ENCODE measurements around the gene ZNF8. TPM values are rescaled to one million over a fixed set of nuclear protein-coding genes. Genes with fewer than 3 reads are reported as not detected.
A peak's percentile ranks its signal among the peaks of the same experiment; 100 is the strongest.

ZNF8 gene
- 21.6 to 22.1 TPM (median 21.9 TPM) in 3 replicates for total RNA-seq

DNA sequence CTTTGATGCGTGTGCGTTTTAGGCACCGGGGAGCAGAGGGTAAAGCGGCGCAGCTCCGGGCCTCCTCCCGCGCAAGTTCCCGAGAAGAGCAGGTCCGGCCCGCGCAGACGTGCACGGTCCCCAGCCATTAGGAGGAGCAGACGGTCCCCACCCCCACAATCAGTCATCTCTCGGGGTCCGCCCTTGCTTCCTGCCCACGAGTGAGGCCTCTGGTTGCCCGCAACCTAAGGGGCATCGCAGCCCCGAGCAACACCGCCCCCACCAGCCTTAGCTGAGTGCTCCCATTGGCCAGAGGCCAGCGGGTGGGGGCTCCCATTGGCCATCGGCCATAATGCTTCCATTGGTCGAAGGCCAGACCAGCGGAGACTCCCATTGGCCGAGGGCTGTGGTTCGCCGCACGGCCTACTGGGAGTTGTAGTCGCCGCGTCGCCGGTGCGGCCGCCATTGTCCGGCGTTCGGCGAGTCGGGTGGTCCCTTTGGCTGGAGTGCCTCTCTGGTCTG, at the start of gene ZNF8:
Gene ZNF8 (plus strand): TSS at position 415 of the 501 bp plus-strand sequence. CDS start 127 bp downstream, outside the sequence.
- H3K4me1 Mint-ChIP-seq: peaks cover 37% of the 10 kb centered on the region
- H3K27ac Mint-ChIP-seq: peak within 1 kb of the TSS; percentile 99
- TF ChIP-seq, protein P1, sequence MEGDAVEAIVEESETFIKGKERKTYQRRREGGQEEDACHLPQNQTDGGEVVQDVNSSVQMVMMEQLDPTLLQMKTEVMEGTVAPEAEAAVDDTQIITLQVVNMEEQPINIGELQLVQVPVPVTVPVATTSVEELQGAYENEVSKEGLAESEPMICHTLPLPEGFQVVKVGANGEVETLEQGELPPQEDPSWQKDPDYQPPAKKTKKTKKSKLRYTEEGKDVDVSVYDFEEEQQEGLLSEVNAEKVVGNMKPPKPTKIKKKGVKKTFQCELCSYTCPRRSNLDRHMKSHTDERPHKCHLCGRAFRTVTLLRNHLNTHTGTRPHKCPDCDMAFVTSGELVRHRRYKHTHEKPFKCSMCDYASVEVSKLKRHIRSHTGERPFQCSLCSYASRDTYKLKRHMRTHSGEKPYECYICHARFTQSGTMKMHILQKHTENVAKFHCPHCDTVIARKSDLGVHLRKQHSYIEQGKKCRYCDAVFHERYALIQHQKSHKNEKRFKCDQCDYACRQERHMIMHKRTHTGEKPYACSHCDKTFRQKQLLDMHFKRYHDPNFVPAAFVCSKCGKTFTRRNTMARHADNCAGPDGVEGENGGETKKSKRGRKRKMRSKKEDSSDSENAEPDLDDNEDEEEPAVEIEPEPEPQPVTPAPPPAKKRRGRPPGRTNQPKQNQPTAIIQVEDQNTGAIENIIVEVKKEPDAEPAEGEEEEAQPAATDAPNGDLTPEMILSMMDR (IDR thresholded peaks at IDR 0.05; ENCODE audit: unreplicated experiment): no peak
- peaks cover 45% of the 10 kb centered on the region for H3K36me3 Mint-ChIP-seq
- H3K9me3 Mint-ChIP-seq: peaks cover 19% of the 10 kb centered on the region
- H3K27me3 Mint-ChIP-seq (ENCODE audit: low read depth): no peaks in the 10 kb centered on the region
- peak within 1 kb of the TSS; percentile 96 for H3K4me3 Mint-ChIP-seq
- peak; percentile 96 to 98 for DNase-seq (ENCODE audit: low spot score in 2 of 2, unreplicated experiment in 2 of 2)

DNA sequence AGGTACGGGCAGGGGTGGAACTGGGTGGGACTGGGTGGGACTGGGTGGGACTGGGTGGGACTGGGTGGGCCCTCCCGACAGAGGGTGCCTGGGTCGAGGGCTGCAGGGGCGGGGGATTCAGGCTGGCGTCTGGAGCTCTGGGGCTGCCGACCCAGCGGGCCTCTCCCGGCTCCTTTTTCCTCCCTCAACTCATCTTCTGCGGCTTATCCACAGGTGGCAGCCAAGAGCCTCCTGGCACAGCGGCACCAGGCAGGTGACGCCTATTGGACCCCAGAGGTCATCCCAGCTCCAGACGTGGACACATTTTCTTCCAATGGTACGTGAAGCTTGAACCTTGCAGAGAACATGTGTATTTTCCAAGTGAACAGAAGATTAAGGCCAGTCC, 49.5 kb upstream of the ZNF8 start:
- peak overlapping the region; percentile 97 for H3K27ac Mint-ChIP-seq
- H3K4me3 Mint-ChIP-seq: peak overlapping the region; percentile 93
- TF ChIP-seq, protein P1 (IDR thresholded peaks at IDR 0.05; ENCODE audit: unreplicated experiment): no peak
- peaks cover 20% of the 10 kb centered on the region for H3K4me1 Mint-ChIP-seq
- DNase-seq (ENCODE audit: low spot score in 2 of 2, unreplicated experiment in 2 of 2): no peak
- peaks cover 54% of the 10 kb centered on the region for H3K36me3 Mint-ChIP-seq
- no peaks in the 10 kb centered on the region for H3K27me3 Mint-ChIP-seq (ENCODE audit: low read depth)
- peaks cover 10% of the 10 kb centered on the region for H3K9me3 Mint-ChIP-seq

DNA sequence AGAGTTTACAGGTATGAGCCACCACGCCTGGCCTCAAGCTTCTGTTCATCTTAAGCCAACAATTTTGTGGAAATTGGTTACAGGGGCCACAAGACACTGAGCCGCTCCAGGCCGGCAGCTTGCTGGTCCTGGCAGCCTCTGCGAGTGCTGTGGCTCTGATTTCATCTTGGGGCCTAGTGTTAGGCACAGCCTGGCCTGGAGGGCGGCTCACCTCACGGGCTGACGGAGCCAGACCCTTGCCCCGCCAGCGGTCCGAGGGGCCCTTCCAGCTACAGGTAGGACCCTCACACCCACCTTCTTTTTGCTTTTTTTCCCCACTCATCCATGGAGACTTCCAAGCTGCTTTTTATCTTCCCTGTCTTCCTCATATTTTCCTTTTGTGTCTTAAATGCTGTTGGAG, 41.4 kb upstream of the ZNF8 start:
- H3K36me3 Mint-ChIP-seq: peaks cover 86% of the 10 kb centered on the region
- no peak overlapping the region for H3K4me3 Mint-ChIP-seq
- H3K27ac Mint-ChIP-seq: no peak overlapping the region
- peaks cover 18% of the 10 kb centered on the region for H3K9me3 Mint-ChIP-seq
- no peak for DNase-seq (ENCODE audit: low spot score in 2 of 2, unreplicated experiment in 2 of 2)
- H3K27me3 Mint-ChIP-seq (ENCODE audit: low read depth): no peaks in the 10 kb centered on the region
- TF ChIP-seq, protein P1 (IDR thresholded peaks at IDR 0.05; ENCODE audit: unreplicated experiment): no peak
- H3K4me1 Mint-ChIP-seq: no peaks in the 10 kb centered on the region

DNA sequence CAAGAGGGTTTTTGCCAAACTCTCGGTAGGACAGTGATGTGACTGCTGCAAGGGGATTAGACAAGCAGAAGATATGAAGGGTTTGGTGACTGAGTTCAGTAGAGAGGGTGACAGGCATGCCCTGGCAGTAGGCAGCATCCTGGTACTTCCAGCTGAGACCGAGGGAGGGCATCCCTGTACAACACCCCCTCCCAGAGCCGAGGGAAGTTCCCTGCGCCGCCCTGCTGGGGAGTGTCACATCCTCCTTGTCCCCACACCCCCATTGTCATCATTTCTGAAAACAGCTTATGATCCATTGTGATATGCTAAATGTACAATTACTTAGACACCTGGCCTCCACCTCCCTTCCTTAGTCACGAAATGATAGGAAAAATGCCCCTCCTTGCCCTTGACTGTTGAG, 35.4 kb upstream of the ZNF8 start:
- Mint-ChIP-seq H3K4me1 (no peaks in the 10 kb centered on the region), H3K9me3 (peaks cover 36% of the 10 kb centered on the region), H3K36me3 (peaks cover 97% of the 10 kb centered on the region), H3K27ac (no peak overlapping the region), H3K27me3 (ENCODE audit: low read depth) (no peaks in the 10 kb centered on the region), H3K4me3 (no peak overlapping the region)
- DNase-seq (ENCODE audit: low spot score in 2 of 2, unreplicated experiment in 2 of 2): no peak
- TF ChIP-seq, protein P1 (IDR thresholded peaks at IDR 0.05; ENCODE audit: unreplicated experiment): no peak

DNA sequence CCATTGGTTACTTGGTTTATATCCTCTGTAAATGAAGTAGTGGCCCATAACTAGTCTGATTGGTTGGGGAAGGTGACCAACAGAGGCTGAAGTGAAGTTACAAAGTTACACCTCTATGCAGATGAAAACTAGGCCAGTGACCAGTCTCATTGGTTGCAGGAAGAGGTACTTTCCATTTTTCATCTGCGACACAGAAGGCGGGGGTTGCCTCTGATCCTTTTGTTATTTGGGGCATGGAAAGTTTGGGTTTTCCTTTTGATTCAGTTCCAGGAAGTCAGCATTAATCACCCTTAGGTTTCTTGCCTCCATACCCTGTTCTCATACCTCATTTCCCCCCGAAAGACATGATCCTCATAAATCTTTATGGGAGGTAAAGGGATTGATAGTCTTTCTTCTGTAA, 29.9 kb upstream of the ZNF8 start:
- no peak for DNase-seq (ENCODE audit: low spot score in 2 of 2, unreplicated experiment in 2 of 2)
- H3K4me3 Mint-ChIP-seq: no peak overlapping the region
- no peaks in the 10 kb centered on the region for H3K4me1 Mint-ChIP-seq
- H3K9me3 Mint-ChIP-seq: peaks cover 56% of the 10 kb centered on the region
- TF ChIP-seq, protein P1 (IDR thresholded peaks at IDR 0.05; ENCODE audit: unreplicated experiment): no peak
- H3K27me3 Mint-ChIP-seq (ENCODE audit: low read depth): no peaks in the 10 kb centered on the region
- peaks cover 99% of the 10 kb centered on the region for H3K36me3 Mint-ChIP-seq
- H3K27ac Mint-ChIP-seq: no peak overlapping the region
